ENCODE results near the gene DTX4. TPM values are rescaled to one million over a fixed set of nuclear protein-coding genes. Genes with fewer than 3 reads are reported as not detected.

Gene DTX4
- polyA plus RNA-seq, 6 donors from 2014 or later, result 7.1 to 21.0 (median 12.9) TPM

- H3K4me1 Mint-ChIP-seq, result peaks cover 61 to 86% (median 77%) of the 10 kb centered on the region in 3 donors
- H3K27ac Mint-ChIP-seq, result peak overlapping the region in 3 of 6 donors; percentile 12 to 95 (median 83)
- H3K27me3 Mint-ChIP-seq, result no peaks in the 10 kb centered on the region
- H3K36me3 Mint-ChIP-seq, result peaks cover 49 to 55% of the 10 kb centered on the region in 2 donors
- no peak for DNase-seq
- ATAC-seq (ENCODE audit: low read depth in 2 of 2), result no peak
- peak overlapping the region in 2 of 8 donors; percentile 22 to 34 for H3K4me3 Mint-ChIP-seq
- peaks cover 0 to 2% (median 0%) of the 10 kb centered on the region in 7 donors for H3K9me3 Mint-ChIP-seq
Measured at GRCh38 chr11:59201353-59201752, 29.4 kb downstream of the DTX4 start.

- ATAC-seq (ENCODE audit: low read depth in 2 of 2) (no peak), DNase-seq (no peak)
- peak overlapping the region in 3 of 8 donors; percentile 35 to 84 (median 51) for H3K4me3 Mint-ChIP-seq
- peaks cover 31 to 39% of the 10 kb centered on the region in 2 donors for H3K36me3 Mint-ChIP-seq
- peaks cover 0 to 2% (median 0%) of the 10 kb centered on the region in 7 donors for H3K9me3 Mint-ChIP-seq
- H3K27ac Mint-ChIP-seq, result peak overlapping the region; percentile 86 to 98 (median 92)
- H3K4me1 Mint-ChIP-seq, result peaks cover 63 to 85% (median 81%) of the 10 kb centered on the region in 3 donors
- no peaks in the 10 kb centered on the region for H3K27me3 Mint-ChIP-seq
Measured at GRCh38 chr11:59204746-59205145, 32.8 kb downstream of the DTX4 start.

GRCh38 chr11:59205648-59206047 lies 33.7 kb downstream of the DTX4 start:
- ATAC-seq (ENCODE audit: low read depth in 2 of 2) (no peak), DNase-seq (no peak)
- H3K4me3 Mint-ChIP-seq, result peak overlapping the region in 7 of 8 donors; percentile 11 to 84 (median 37)
- peaks cover 30 to 43% of the 10 kb centered on the region in 2 donors for H3K36me3 Mint-ChIP-seq
- H3K27me3 Mint-ChIP-seq, result no peaks in the 10 kb centered on the region
- H3K4me1 Mint-ChIP-seq, result peaks cover 63 to 84% (median 81%) of the 10 kb centered on the region in 3 donors
- H3K27ac Mint-ChIP-seq, result peak overlapping the region; percentile 10 to 96 (median 76)
- no peaks in the 10 kb centered on the region for H3K9me3 Mint-ChIP-seq

DNA sequence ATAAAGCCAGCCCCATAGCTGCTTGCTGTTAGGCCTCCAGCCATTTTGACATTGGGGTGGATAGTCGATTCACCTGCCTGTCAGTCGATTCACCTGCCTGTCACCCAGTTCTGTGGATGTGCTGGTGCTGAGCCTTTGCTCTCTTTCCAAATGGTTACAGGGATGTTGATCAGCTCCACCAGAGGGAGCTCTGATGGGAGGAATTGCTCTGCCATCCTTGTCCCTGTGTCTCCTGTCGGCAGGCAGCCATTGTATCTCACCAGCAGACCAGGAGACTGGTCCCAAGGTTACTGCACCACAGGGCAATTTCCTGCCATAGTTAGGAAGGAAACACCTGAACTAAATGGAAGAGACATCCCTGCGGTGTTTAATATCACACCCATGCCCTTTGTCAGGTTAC lies 34.7 kb downstream of the DTX4 start:
- peaks cover 26 to 39% of the 10 kb centered on the region in 2 donors for H3K36me3 Mint-ChIP-seq
- DNase-seq (no peak), ATAC-seq (ENCODE audit: low read depth in 2 of 2) (no peak)
- H3K4me1 Mint-ChIP-seq, result peaks cover 62 to 84% (median 79%) of the 10 kb centered on the region in 3 donors
- peak overlapping the region; percentile 58 to 98 (median 96) for H3K27ac Mint-ChIP-seq
- no peaks in the 10 kb centered on the region for H3K27me3 Mint-ChIP-seq
- H3K9me3 Mint-ChIP-seq, result peaks cover 0 to 2% (median 0%) of the 10 kb centered on the region in 7 donors
- peak overlapping the region; percentile 88 to 99 (median 97) for H3K4me3 Mint-ChIP-seq

DNA sequence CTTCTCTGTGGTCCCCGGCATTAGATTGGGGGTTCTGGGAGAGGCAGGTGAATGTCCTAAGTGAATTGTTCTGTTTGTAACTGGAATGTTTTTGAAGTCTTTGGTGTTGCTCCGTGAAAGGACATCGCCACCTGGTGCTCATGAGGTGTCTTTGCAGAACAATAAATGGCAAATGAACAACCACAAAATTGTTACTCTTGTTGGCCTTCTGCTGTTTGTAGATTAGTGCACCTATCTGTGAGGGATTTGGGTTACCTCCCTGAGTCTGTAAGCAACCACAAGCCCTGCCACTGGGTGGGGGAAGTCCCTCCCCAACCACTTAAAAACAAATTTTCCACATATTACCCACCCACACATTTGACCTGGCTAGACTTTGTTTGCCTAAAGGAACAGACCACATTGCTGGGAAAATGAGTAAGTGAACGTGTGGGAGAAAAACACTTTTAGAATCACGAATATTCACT lies 36.1 kb downstream of the DTX4 start:
- Mint-ChIP-seq H3K4me3 (peak overlapping the region; percentile 88 to 99 (median 97)), H3K27me3 (no peaks in the 10 kb centered on the region), H3K27ac (peak overlapping the region; percentile 95 to 98 (median 96)), H3K4me1 (peaks cover 65 to 87% (median 80%) of the 10 kb centered on the region in 3 donors), H3K9me3 (peaks cover 0 to 4% (median 0%) of the 10 kb centered on the region in 7 donors), H3K36me3 (peaks cover 20 to 32% of the 10 kb centered on the region in 2 donors)
- ATAC-seq (ENCODE audit: low read depth in 2 of 2) (peak; percentile 72 to 79), DNase-seq (peak; percentile 77)

DNA sequence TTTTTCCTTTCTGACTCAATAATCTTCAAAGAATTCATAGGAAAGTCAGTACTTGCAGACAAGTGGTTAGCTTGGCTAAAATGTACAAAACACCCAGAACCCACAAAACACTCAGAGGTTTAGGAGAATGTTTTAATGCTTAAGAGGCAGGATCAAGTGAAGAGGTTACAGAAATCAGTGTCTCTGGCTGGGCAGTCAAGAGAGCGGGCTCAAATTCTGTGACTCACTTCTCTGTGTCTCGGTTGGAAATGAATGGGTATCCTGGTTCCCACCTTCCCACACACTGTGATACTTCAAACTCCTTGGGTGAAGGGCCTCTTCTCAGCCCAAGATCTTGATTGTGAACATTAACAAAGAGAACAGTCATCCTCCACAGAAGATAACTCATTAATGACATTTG lies 37.0 kb downstream of the DTX4 start:
- H3K9me3 Mint-ChIP-seq, result peaks cover 0 to 4% (median 0%) of the 10 kb centered on the region in 7 donors
- H3K27ac Mint-ChIP-seq, result peak overlapping the region; percentile 95 to 98 (median 96)
- H3K27me3 Mint-ChIP-seq, result no peaks in the 10 kb centered on the region
- peaks cover 20 to 32% of the 10 kb centered on the region in 2 donors for H3K36me3 Mint-ChIP-seq
- H3K4me1 Mint-ChIP-seq, result peaks cover 65 to 96% (median 85%) of the 10 kb centered on the region in 3 donors
- ATAC-seq (ENCODE audit: low read depth in 2 of 2), result no peak
- peak overlapping the region; percentile 88 to 99 (median 97) for H3K4me3 Mint-ChIP-seq
- DNase-seq, result no peak

DNA sequence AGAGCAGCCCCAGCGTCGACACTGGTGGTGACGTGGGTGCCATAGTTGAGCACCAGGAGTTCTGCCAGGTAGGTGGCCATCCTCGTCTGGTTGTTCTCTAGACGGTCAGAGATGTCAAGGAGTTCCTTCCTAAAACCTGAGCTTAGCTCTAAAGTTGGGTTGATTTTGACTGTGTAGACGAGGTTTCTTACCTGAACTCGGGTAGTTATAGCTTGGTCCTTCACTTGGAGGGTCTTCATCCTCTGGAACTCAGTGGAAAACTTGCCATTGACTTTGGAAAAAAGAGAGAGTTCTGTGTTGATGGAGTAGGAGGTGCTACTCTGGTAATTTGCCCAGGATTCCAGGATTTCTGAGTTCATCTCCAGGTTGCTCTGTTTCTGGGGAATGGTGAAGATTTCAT lies 40.3 kb downstream of the DTX4 start:
- DNase-seq, result no peak
- Mint-ChIP-seq H3K4me1 (peaks cover 63 to 93% (median 82%) of the 10 kb centered on the region in 3 donors), H3K9me3 (peaks cover 0 to 4% (median 0%) of the 10 kb centered on the region in 7 donors), H3K27ac (peak overlapping the region; percentile 93 to 98 (median 97)), H3K27me3 (no peaks in the 10 kb centered on the region), H3K36me3 (peaks cover 20 to 23% of the 10 kb centered on the region in 2 donors), H3K4me3 (peak overlapping the region; percentile 88 to 99 (median 97))
- ATAC-seq (ENCODE audit: low read depth in 2 of 2), result no peak

DNA sequence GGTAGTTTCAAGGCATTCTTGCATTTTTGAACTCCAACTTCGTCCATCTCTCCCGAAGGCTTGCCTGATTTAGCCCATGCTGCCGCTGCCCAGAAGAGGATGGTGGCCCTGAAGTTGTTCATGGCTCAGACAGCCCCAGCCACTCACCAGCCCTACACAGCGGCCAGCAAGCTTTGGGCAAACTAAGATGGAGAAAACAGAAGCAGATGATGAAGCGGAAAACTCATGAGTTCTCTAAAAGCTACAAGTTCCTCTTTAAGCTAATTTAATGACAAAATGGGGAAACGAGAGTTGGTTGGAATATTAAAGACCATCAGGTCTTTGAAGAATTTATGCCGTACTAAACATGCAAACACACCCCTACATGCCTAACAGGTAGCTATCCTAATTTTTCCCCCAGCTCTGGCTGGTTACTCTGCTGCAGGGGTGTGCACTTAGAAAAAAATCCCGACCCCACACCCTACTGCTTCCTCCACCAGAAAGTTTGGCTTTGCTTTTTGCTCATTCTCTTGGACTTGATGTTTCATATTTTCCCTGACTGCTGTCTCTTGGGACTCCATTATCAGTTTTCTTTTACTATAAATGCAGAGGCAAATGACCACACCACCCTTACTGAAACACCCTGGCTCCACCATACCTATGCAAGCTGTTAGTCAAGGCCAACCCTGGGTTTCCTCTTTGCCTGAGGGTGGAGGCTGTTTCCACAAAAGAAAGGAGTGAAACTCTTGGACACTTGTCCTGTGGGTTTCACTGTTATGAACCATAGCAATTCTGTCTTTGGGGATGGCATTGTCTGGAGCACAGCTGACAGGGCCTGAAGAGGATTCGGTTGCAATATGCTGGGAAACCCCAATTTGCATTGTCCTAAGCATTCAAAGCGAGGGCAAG lies 41.1 kb downstream of the DTX4 start, which contains the start of gene MPEG1:
MPEG1 (minus strand) TSS at position 184 of the 888 bp plus-strand sequence; CDS start at position 122, 62 bp downstream.
- H3K4me3 Mint-ChIP-seq, result peak within 1 kb of the TSS; percentile 88 to 99 (median 97)
- H3K27me3 Mint-ChIP-seq, result no peaks in the 10 kb centered on the region
- ATAC-seq (ENCODE audit: low read depth in 2 of 2) (peak; percentile 32 to 42), DNase-seq (peak; percentile 78)
- H3K4me1 Mint-ChIP-seq, result peaks cover 63 to 93% (median 82%) of the 10 kb centered on the region in 3 donors
- peak within 1 kb of the TSS; percentile 93 to 98 (median 97) for H3K27ac Mint-ChIP-seq
- peaks cover 15 to 23% of the 10 kb centered on the region in 2 donors for H3K36me3 Mint-ChIP-seq
- H3K9me3 Mint-ChIP-seq, result peaks cover 0 to 4% (median 1%) of the 10 kb centered on the region in 7 donors

- H3K27ac Mint-ChIP-seq, result peak overlapping the region in 5 of 6 donors; percentile 24 to 96 (median 87)
- peaks cover 64 to 94% (median 76%) of the 10 kb centered on the region in 3 donors for H3K4me1 Mint-ChIP-seq
- no peak for ATAC-seq (ENCODE audit: low read depth in 2 of 2)
- H3K9me3 Mint-ChIP-seq, result peaks cover 0 to 4% (median 1%) of the 10 kb centered on the region in 7 donors
- H3K27me3 Mint-ChIP-seq, result no peaks in the 10 kb centered on the region
- DNase-seq, result no peak
- H3K4me3 Mint-ChIP-seq, result peak overlapping the region in 3 of 8 donors; percentile 49 to 78 (median 50)
- H3K36me3 Mint-ChIP-seq, result peaks cover 14 to 21% of the 10 kb centered on the region in 2 donors
Measured at GRCh38 chr11:59214141-59214893, 42.4 kb downstream of the DTX4 start.

- Mint-ChIP-seq H3K9me3 (peaks cover 0 to 4% (median 0%) of the 10 kb centered on the region in 7 donors), H3K4me3 (peak overlapping the region; percentile 67 to 88 (median 74)), H3K27me3 (no peaks in the 10 kb centered on the region), H3K36me3 (peaks cover 0 to under 1% of the 10 kb centered on the region in 2 donors), H3K4me1 (peaks cover 57 to 94% (median 68%) of the 10 kb centered on the region in 3 donors), H3K27ac (peak overlapping the region; percentile 96 to 100 (median 99))
- DNase-seq (peak; percentile 92), ATAC-seq (ENCODE audit: low read depth in 2 of 2) (peak; percentile 82 to 84)
Measured at GRCh38 chr11:59216641-59217564, 45.0 kb downstream of the DTX4 start.

GRCh38 chr11:59218319-59218718 lies 46.4 kb downstream of the DTX4 start:
- H3K9me3 Mint-ChIP-seq, result peaks cover 0 to 5% (median 0%) of the 10 kb centered on the region in 7 donors
- H3K4me3 Mint-ChIP-seq, result peak overlapping the region in 4 of 8 donors; percentile 35 to 73 (median 54)
- H3K36me3 Mint-ChIP-seq, result no peaks in the 10 kb centered on the region
- no peak for DNase-seq
- ATAC-seq (ENCODE audit: low read depth in 2 of 2), result no peak
- peak overlapping the region; percentile 93 to 100 (median 99) for H3K27ac Mint-ChIP-seq
- no peaks in the 10 kb centered on the region for H3K27me3 Mint-ChIP-seq
- peaks cover 60 to 94% (median 71%) of the 10 kb centered on the region in 3 donors for H3K4me1 Mint-ChIP-seq

GRCh38 chr11:59218893-59219292 lies 47.0 kb downstream of the DTX4 start:
- Mint-ChIP-seq H3K27me3 (no peaks in the 10 kb centered on the region), H3K36me3 (no peaks in the 10 kb centered on the region), H3K9me3 (peaks cover 0 to 5% (median 0%) of the 10 kb centered on the region in 7 donors), H3K27ac (peak overlapping the region; percentile 19 to 100 (median 98)), H3K4me1 (peaks cover 64 to 94% (median 74%) of the 10 kb centered on the region in 3 donors), H3K4me3 (peak overlapping the region in 1 of 8 donors; percentile 20)
- DNase-seq (no peak), ATAC-seq (ENCODE audit: low read depth in 2 of 2) (no peak)

Data from naive B cell (primary cell).